GM18951 (cell line): ENCODE data around the gene TMCC2.
"Not testable (repeated sequence)": the region's sequence is repeated elsewhere in the genome, so short reads cannot be mapped to it uniquely, and the experiment has no call there.

Source experiments
- POLR2A ChIP-seq: IDR thresholded peaks from 4 replicates; pipeline ENCODE4 v1.6.1; 2011; ENCODE audit warnings: mild to moderate bottlenecking; ENCODE audit not compliant: insufficient read length, insufficient read depth; ENCODE audit errors: extremely low read depth
- in situ Hi-C: fragments of 300-500 bp; cut with MboI; formaldehyde crosslinking; loops from one replicate; pipeline ENCODE4 v1.12.0; 2022; ENCODE audit warnings: low sequenced_read_pairs, mixed read lengths, inconsistent platforms; ENCODE audit not compliant: unreplicated experiment

The TMCC2 gene

DNA sequence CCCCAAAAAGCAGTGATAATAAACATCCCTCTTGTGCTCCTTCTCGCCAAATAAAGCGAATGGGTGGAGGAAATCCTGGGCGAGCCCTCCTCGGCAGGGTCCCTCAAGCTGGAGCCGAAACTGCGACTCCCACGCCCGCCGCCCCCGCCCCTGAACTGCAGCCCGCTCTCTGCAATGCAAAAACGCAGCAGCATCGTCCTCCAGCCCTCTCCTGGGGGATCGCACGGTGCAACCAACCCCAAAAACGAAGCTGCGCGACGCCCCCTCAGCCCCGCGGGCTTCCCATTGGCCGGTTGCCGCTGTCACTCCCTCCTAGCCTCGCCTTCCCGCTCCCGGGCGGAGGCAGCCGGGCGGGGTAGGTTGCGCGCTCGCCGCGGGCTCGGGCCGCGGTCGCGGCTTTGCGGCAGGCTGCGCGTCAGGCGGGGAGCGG lies at the start of gene TMCC2:
Gene TMCC2 (plus strand): TSS at position 363 of the 430 bp plus-strand sequence. CDS start 619 bp downstream, outside the sequence.
- in situ Hi-C loops: no loop called here
- TF ChIP-seq POLR2A: no peak

- in situ Hi-C loops: no loop called here
- no peak for TF ChIP-seq POLR2A
Measured at GRCh38 chr1:205179842-205180241, 47.9 kb upstream of the TMCC2 start.

- in situ Hi-C loops: not testable (repeated sequence)
Measured at GRCh38 chr1:205180331-205180730, 47.4 kb upstream of the TMCC2 start.

DNA sequence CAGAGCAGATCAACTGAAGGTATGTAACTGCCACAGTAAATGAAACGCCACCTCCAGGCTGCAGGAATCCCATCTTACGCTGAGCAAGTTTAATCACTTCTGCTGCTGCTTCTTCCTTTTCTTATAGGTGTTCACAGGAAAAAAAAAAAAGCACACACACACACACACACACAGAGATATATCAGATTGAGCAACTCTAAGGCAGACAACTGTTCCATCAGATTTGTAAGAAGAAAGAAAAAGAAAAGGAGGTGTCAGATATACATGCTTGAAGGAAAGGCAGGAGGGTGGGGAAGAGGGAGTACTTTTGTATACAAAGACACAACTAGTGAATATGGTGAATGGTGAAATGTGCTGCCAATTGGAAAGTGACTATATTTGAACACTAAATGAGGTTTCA lies 44.8 kb upstream of the TMCC2 start:
- no peak for TF ChIP-seq POLR2A
- in situ Hi-C loops: no loop called here

GRCh38 chr1:205183676-205184335 lies 43.9 kb upstream of the TMCC2 start:
- in situ Hi-C loops: no loop called here
- TF ChIP-seq POLR2A: no peak

- TF ChIP-seq POLR2A: no peak
- in situ Hi-C loops: no loop called here
Measured at GRCh38 chr1:205186191-205186590, 41.6 kb upstream of the TMCC2 start.

DNA sequence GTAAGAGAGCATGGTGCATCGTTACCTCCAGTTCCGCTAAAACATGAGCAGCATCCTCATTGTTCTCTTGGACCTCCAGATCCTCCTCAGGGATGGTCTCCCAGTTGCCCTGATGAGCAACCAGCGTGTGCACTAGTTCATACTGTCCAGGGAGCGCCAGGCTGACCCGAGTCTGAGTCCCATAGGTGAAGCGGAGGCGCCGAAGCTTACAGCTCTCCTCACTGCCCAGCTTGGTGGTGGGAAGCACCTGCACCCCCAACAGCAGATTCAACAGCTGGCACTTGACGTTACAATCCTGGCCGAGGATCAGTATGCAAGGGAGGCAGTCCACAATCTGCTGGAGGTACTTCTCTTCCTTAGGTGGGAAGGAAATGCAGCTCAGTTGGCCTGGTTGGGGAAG lies 40.3 kb upstream of the TMCC2 start:
- in situ Hi-C loops: no loop called here
- no peak for TF ChIP-seq POLR2A

- TF ChIP-seq POLR2A: no peak
- in situ Hi-C loops: no loop called here
Measured at GRCh38 chr1:205188098-205188497, 39.6 kb upstream of the TMCC2 start.

DNA sequence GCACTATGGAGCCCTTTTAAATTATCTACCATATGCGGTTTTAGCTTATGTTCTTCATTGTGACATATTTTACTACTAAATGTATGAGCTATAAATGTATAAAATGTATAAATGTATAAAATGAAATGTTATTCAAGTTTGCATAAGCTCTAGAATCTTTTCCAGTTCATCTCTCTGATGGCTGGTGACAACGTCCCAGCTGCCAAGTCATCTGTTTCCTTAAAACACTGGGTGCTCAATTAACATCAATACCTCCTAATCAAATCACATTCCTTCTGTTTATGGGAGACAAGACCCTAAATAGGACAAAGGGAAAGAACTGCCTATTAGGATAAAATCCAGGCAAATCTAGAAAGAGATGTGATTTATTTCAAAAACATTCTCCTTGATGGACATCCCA lies 39.1 kb upstream of the TMCC2 start:
- in situ Hi-C loops: no loop called here
- no peak for TF ChIP-seq POLR2A

DNA sequence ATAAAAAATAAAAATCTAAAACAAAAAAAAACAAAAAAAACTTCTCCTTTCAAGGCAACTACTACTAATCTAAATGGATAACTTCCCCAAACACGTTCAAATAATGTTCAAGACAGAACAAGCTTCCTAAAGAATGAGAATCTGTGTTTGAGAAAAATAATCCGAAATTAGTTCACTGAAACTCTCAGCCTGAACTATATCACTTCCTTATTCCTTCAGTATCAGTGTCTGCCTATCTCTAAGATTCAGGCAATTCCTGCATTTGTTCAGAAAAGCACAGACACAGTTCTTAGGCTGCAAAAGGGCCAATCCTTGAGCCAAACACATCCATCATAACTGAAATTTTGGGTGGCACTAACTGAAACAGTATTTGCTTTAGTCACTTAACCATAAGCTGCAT lies 38.6 kb upstream of the TMCC2 start:
- in situ Hi-C loops: no loop called here

GRCh38 chr1:205190845-205191577 lies 36.7 kb upstream of the TMCC2 start:
- in situ Hi-C loops: no loop called here

More for the DNA sequence above, 38.6 kb upstream of the TMCC2 start:
- TF ChIP-seq POLR2A: no peak

GRCh38 chr1:205191622-205192021 lies 36.1 kb upstream of the TMCC2 start:
- in situ Hi-C loops: no loop called here
- TF ChIP-seq POLR2A: no peak

More at GRCh38 chr1:205190845-205191577, 36.7 kb upstream of the TMCC2 start:
- TF ChIP-seq POLR2A: no peak

GRCh38 chr1:205192287-205192686 lies 35.5 kb upstream of the TMCC2 start:
- in situ Hi-C loops: no loop called here
- no peak for TF ChIP-seq POLR2A
